HEK293T (cell line): Measurements from ENCODE around the gene GATA3.

ENCODE experiments used
- CTCF ChIA-PET: fragments of 350-600 bp; formaldehyde crosslinking; extraction: SDS; loops from one replicate; lab custom pipeline; 2021; ENCODE audit warnings: antibody characterized with exemption, inconsistent platforms; lab: Yijun Ruan, JAX
- POLR2A ChIA-PET: fragments of 350-600 bp; formaldehyde crosslinking; extraction: SDS; loops from one replicate; lab custom pipeline; 2020; ENCODE audit warnings: antibody characterized with exemption, inconsistent platforms; lab: Yijun Ruan, JAX
- DNase-seq: peaks from one replicate; pipeline ENCODE4 v3.0.0; 2012; ENCODE audit warnings: mixed read lengths; ENCODE audit errors: extremely low spot score
- ARNT ChIP-seq: fragments of 450-650 bp; IDR thresholded peaks from 2 replicates; pipeline ENCODE4 v1.6.1; 2017; ENCODE audit warnings: mild to moderate bottlenecking
- BHLHE40 ChIP-seq: fragments of 450-650 bp; IDR thresholded peaks from 2 replicates; pipeline ENCODE4 v1.6.1; 2016; ENCODE audit warnings: mild to moderate bottlenecking, moderate library complexity, borderline replicate concordance
- CTBP1 ChIP-seq: fragments of 450-650 bp; IDR thresholded peaks from 2 replicates; pipeline ENCODE4 v1.6.1; 2016; ENCODE audit warnings: borderline replicate concordance
- ELF4 ChIP-seq: fragments of 450-650 bp; IDR thresholded peaks from 2 replicates; pipeline ENCODE4 v1.6.1; 2017; ENCODE audit warnings: antibody characterized with exemption
- FOXA1 ChIP-seq: fragments of 450-650 bp; IDR thresholded peaks from 2 replicates; pipeline ENCODE4 v1.6.1; 2016; ENCODE audit warnings: mild to moderate bottlenecking
- FOXK2 ChIP-seq: fragments of 450-650 bp; IDR thresholded peaks from 2 replicates; pipeline ENCODE4 v1.6.1; 2016; ENCODE audit warnings: mild to moderate bottlenecking
- FOXM1 ChIP-seq: fragments of 450-650 bp; IDR thresholded peaks from 2 replicates; pipeline ENCODE4 v1.6.1; 2017; ENCODE audit warnings: mild to moderate bottlenecking, borderline replicate concordance
- HDGF ChIP-seq: fragments of 450-650 bp; IDR thresholded peaks from 2 replicates; pipeline ENCODE4 v1.6.1; 2017; ENCODE audit warnings: antibody characterized with exemption, borderline replicate concordance
- L3MBTL2 ChIP-seq: fragments of 450-650 bp; conservative IDR thresholded peaks from 2 replicates; pipeline ENCODE4 v1.6.1; 2016; ENCODE audit warnings: mild to moderate bottlenecking
- LEF1 ChIP-seq: fragments of 450-650 bp; IDR thresholded peaks from 2 replicates; pipeline ENCODE4 v1.6.1; 2017; ENCODE audit warnings: mild to moderate bottlenecking, borderline replicate concordance
- NFRKB ChIP-seq: fragments of 450-650 bp; IDR thresholded peaks from 2 replicates; pipeline ENCODE4 v1.6.1; 2016; ENCODE audit warnings: mild to moderate bottlenecking, moderate library complexity
- SP1 ChIP-seq: fragments of 450-650 bp; IDR thresholded peaks from 2 replicates; pipeline ENCODE4 v1.6.1; 2017
- SUZ12 ChIP-seq: fragments of 450-650 bp; IDR thresholded peaks from 2 replicates; pipeline ENCODE4 v1.6.1; 2016; ENCODE audit warnings: mild to moderate bottlenecking
- TARDBP ChIP-seq: fragments of 450-650 bp; IDR thresholded peaks from 2 replicates; pipeline ENCODE4 v1.6.1; 2016
- ZNF384 ChIP-seq: fragments of 450-650 bp; IDR thresholded peaks from 2 replicates; pipeline ENCODE4 v1.6.1; 2016
- TF ChIP-seq, protein P1 (sequence below): fragments of 450-650 bp; IDR thresholded peaks from 2 replicates; pipeline ENCODE4 v1.6.1; 2016

GATA3 gene

DNA sequence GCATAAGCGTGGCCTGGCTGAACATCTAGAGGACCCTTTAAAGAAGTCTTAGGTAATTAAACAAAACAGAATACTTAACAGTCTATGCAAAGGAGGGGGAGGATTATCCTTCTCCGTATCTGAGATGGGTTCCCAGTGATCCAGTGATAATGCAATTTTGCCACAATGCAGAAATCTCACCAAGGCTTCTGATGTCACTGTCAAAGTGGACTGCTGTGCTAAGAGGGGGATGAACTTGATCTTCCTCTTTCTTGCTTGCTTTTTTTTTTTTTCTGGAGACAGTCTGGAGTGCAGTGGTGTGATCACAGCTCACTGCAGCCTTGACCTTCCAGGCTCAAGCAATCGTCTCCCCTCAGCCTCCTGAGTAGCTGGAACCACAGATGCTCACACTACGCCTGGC lies 30.8 kb downstream of the GATA3 start:
- CTCF ChIA-PET, result interaction anchor here (0.6 kb wide), 1 partner anchor 20 kb away, joined by 9 read pairs; no protein-coding TSS in a partner anchor

DNA sequence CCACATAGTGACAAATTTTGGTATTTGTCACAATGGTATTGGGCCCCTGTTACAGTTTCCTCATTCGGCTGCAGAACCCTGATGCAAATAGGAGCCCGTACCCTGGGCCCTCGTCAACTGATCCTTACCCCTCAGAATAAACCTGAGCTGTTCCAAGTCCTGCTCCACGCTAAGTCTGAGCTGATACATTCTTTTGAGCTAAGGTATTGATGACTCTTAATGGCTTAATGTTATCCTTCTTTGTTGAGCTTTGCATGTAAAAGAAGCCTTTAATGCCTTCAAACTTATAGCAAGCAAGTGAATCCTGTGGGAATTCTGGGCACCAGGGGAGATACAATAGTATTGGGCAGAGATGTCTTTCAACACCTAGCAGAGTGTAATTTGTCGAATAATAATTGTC lies 31.8 kb downstream of the GATA3 start:
- POLR2A ChIA-PET, result no interaction called here
- CTCF ChIA-PET, result interaction anchor here (0.8 kb wide), 1 partner anchor 67 kb away, joined by 4 read pairs; no protein-coding TSS in a partner anchor
- DNase-seq, result no peak

More for the DNA sequence above, 30.8 kb downstream of the GATA3 start:
- no peak for DNase-seq
- no peak for TF ChIP-seq SUZ12
- no peak for TF ChIP-seq FOXA1
- POLR2A ChIA-PET, result no interaction called here

GRCh38 chr10:8088504-8088903 lies 34.0 kb downstream of the GATA3 start:
- ChIA-PET CTCF (no interaction called here), POLR2A (no interaction called here)
- TF ChIP-seq, protein P1, sequence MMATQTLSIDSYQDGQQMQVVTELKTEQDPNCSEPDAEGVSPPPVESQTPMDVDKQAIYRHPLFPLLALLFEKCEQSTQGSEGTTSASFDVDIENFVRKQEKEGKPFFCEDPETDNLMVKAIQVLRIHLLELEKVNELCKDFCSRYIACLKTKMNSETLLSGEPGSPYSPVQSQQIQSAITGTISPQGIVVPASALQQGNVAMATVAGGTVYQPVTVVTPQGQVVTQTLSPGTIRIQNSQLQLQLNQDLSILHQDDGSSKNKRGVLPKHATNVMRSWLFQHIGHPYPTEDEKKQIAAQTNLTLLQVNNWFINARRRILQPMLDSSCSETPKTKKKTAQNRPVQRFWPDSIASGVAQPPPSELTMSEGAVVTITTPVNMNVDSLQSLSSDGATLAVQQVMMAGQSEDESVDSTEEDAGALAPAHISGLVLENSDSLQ, result no peak
- TF ChIP-seq NFRKB, result no peak
- TF ChIP-seq LEF1, result no peak
- no peak for TF ChIP-seq FOXA1
- no peak for TF ChIP-seq ARNT
- no peak for TF ChIP-seq ZNF384
- TF ChIP-seq ELF4, result no peak
- TF ChIP-seq L3MBTL2, result no peak
- TF ChIP-seq SP1, result no peak
- no peak for TF ChIP-seq HDGF
- no peak for TF ChIP-seq SUZ12
- TF ChIP-seq CTBP1, result no peak
- no peak for TF ChIP-seq FOXK2
- TF ChIP-seq TARDBP, result no peak
- TF ChIP-seq BHLHE40, result no peak

More for the DNA sequence above, 31.8 kb downstream of the GATA3 start:
- TF ChIP-seq FOXM1, result no peak
- TF ChIP-seq ELF4, result no peak
- no peak for TF ChIP-seq TARDBP
- no peak for TF ChIP-seq SP1
- TF ChIP-seq BHLHE40, result no peak
- no peak for TF ChIP-seq LEF1
- no peak for TF ChIP-seq HDGF
- TF ChIP-seq CTBP1, result no peak
- TF ChIP-seq FOXA1, result no peak
- TF ChIP-seq ARNT, result no peak
- TF ChIP-seq, protein P1, result no peak
- no peak for TF ChIP-seq L3MBTL2
- TF ChIP-seq ZNF384, result no peak
- no peak for TF ChIP-seq FOXK2
- TF ChIP-seq SUZ12, result no peak
- no peak for TF ChIP-seq NFRKB

DNA sequence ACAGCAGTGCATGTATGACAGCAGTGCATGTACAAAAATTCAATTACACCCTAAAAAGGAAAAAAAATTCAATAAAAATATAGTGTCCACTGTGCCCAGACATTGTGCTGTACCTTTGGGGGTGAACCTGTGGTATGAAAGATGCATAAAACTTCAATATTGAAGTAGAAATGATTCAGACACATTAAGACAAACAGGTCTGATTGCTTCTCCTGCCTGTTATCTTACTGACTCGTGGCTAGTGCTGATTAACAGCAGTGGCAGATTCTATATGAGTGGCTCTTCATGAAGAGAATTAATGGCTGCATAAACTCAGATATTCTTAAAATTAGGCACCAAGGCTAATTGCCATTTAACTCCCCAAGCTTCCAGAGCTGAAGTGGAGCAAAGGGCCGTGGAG lies 37.9 kb downstream of the GATA3 start:
- no peak for TF ChIP-seq CTBP1
- no peak for TF ChIP-seq ELF4
- no peak for TF ChIP-seq ZNF384
- no peak for TF ChIP-seq BHLHE40
- TF ChIP-seq FOXK2, result no peak
- no peak for TF ChIP-seq ARNT
- no peak for TF ChIP-seq FOXA1
- TF ChIP-seq SP1, result no peak
- ChIA-PET CTCF (no interaction called here), POLR2A (no interaction called here)
- no peak for DNase-seq

More at GRCh38 chr10:8088504-8088903, 34.0 kb downstream of the GATA3 start:
- no peak for DNase-seq

GRCh38 chr10:8095959-8096358 lies 41.5 kb downstream of the GATA3 start:
- CTCF ChIA-PET, result no interaction called here
- TF ChIP-seq ELF4 (no peak), TARDBP (no peak)

GRCh38 chr10:8096931-8097330 lies 42.4 kb downstream of the GATA3 start:
- DNase-seq, result no peak
- POLR2A ChIA-PET, result interaction anchor here (1.4 kb wide), 1 partner anchor 309 kb away, joined by 3 read pairs; the partner anchor contains the start of genes ATP5F1C and KIN
- TF ChIP-seq NFRKB, result no peak
- no peak for TF ChIP-seq SUZ12
- no peak for TF ChIP-seq FOXM1
- TF ChIP-seq ARNT, result no peak
- TF ChIP-seq HDGF, result no peak
- no peak for TF ChIP-seq SP1
- TF ChIP-seq ELF4, result no peak
- TF ChIP-seq LEF1, result no peak
- no peak for TF ChIP-seq ZNF384
- TF ChIP-seq TARDBP, result no peak
- no peak for TF ChIP-seq BHLHE40
- TF ChIP-seq CTBP1, result no peak
- no peak for TF ChIP-seq FOXA1
- TF ChIP-seq, protein P1, result no peak
- TF ChIP-seq FOXK2, result no peak
- TF ChIP-seq L3MBTL2, result no peak
- CTCF ChIA-PET, result no interaction called here

More at GRCh38 chr10:8095959-8096358, 41.5 kb downstream of the GATA3 start:
- DNase-seq, result no peak
- POLR2A ChIA-PET, result interaction anchor here (1.4 kb wide), 1 partner anchor 308 kb away, joined by 3 read pairs; the partner anchor contains the start of genes ATP5F1C and KIN

DNA sequence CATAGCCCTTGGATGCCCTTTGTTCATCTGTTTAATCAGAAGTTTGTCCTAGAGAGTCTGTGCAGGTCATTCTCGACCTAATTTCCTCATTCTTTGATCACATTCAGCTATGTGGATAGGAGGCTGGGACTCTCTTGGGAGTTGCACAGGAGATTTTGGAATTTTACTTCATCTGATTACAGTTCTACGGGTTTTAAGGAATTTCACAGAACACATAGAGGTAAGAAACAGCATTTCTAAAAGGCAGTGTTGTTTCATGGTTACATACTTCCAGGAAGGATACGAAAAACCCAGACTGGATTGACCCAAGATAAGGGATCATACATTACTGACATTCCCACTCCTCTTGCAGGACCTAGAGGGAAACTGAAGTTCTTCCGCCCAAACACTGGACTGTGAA lies 45.9 kb downstream of the GATA3 start:
- no peak for DNase-seq
- ChIA-PET POLR2A (no interaction called here), CTCF (no interaction called here)
- no peak for TF ChIP-seq FOXK2
- TF ChIP-seq ZNF384, result no peak
- TF ChIP-seq ARNT, result no peak
- TF ChIP-seq L3MBTL2, result no peak
- TF ChIP-seq, protein P1, result no peak
- TF ChIP-seq FOXA1, result no peak
- TF ChIP-seq HDGF, result no peak
- no peak for TF ChIP-seq FOXM1
- TF ChIP-seq LEF1, result no peak
- no peak for TF ChIP-seq ELF4
- TF ChIP-seq TARDBP, result no peak
- TF ChIP-seq CTBP1, result no peak
- no peak for TF ChIP-seq BHLHE40
- no peak for TF ChIP-seq NFRKB
- TF ChIP-seq SP1, result no peak
- no peak for TF ChIP-seq SUZ12
